MM.1S (cell line): ENCODE results near the gene NUP188.

Source experiments
- DNase-seq: peaks from one replicate; pipeline ENCODE4 v3.0.0-alpha.2; 2015
- H2AFZ ChIP-seq: fragments of 300-600 bp; sonication (generic); 2 replicates; pipeline ENCODE4 v1.6.0; 2016; ENCODE audit warnings: antibody characterized with exemption, low read length
- H3F3A ChIP-seq: fragments of 300-600 bp; sonication (generic); 2 replicates; pipeline ENCODE4 v1.6.1; 2016; ENCODE audit warnings: mild to moderate bottlenecking, antibody characterized with exemption, low read length, moderate library complexity, mixed read lengths; ENCODE audit not compliant: insufficient read depth
- H3K27ac ChIP-seq: fragments of 300-600 bp; sonication (generic); 2 replicates; pipeline ENCODE4 v1.5.1; 2016; ENCODE audit warnings: mild to moderate bottlenecking, low read length
- H3K27me3 ChIP-seq: fragments of 300-600 bp; sonication (generic); replicated peaks from 2 replicates; pipeline ENCODE4 v1.6.0; 2016; ENCODE audit warnings: low read length; ENCODE audit not compliant: insufficient read depth
- H3K36me3 ChIP-seq: fragments of 300-600 bp; sonication (generic); replicated peaks from 2 replicates; pipeline ENCODE4 v1.6.1; 2016; ENCODE audit warnings: mild to moderate bottlenecking, low read length, mixed read lengths; ENCODE audit not compliant: insufficient read depth
- H3K4me1 ChIP-seq: fragments of 300-600 bp; sonication (generic); 2 replicates; pipeline ENCODE4 v1.6.1; 2016; ENCODE audit warnings: low read length, mixed read lengths
- H3K4me2 ChIP-seq: fragments of 300-600 bp; sonication (generic); 2 replicates; pipeline ENCODE4 v1.6.0; 2016; ENCODE audit warnings: low read depth, low read length
- H3K4me3 ChIP-seq: fragments of 300-600 bp; sonication (generic); 2 replicates; pipeline ENCODE4 v1.5.1; 2016; ENCODE audit warnings: low read length, mixed read lengths
- H3K79me2 ChIP-seq: fragments of 300-600 bp; sonication (generic); 2 replicates; pipeline ENCODE4 v1.6.1; 2016; ENCODE audit warnings: mixed run types, low read length, mixed read lengths
- H3K9ac ChIP-seq: fragments of 300-600 bp; sonication (generic); 2 replicates; pipeline ENCODE4 v1.6.1; 2016; ENCODE audit warnings: low read length, mixed read lengths
- H3K9me2 ChIP-seq: fragments of 300-600 bp; sonication (generic); replicated peaks from 2 replicates; pipeline ENCODE4 v1.6.1; 2016; ENCODE audit warnings: mild to moderate bottlenecking, low read length, mixed read lengths; ENCODE audit not compliant: insufficient read depth
- H3K9me3 ChIP-seq: fragments of 300-600 bp; sonication (generic); replicated peaks from 2 replicates; pipeline ENCODE4 v1.6.1; 2016; ENCODE audit warnings: mild to moderate bottlenecking, low read length, mixed read lengths; ENCODE audit not compliant: insufficient read depth
- H4K20me1 ChIP-seq: fragments of 300-600 bp; sonication (generic); 2 replicates; pipeline ENCODE4 v1.6.1; 2016; ENCODE audit warnings: mild to moderate bottlenecking, low read length, moderate library complexity, mixed read lengths; ENCODE audit not compliant: insufficient read depth
- CTCF ChIP-seq: fragments of 300-600 bp; sonication (generic); IDR thresholded peaks from 2 replicates; pipeline ENCODE4 v1.5.1; 2016; ENCODE audit warnings: antibody characterized with exemption, low read length, mixed read lengths
- EZH2 ChIP-seq: fragments of 300-600 bp; sonication (generic); optimal IDR thresholded peaks from 2 replicates; pipeline ENCODE3; 2017; ENCODE audit warnings: low read depth, mild to moderate bottlenecking, antibody characterized with exemption, low read length, mixed read lengths
- EZH2phosphoT487 ChIP-seq: fragments of 300-600 bp; sonication (generic); IDR thresholded peaks from 2 replicates; pipeline ENCODE4 v1.6.1; 2018; ENCODE audit warnings: antibody characterized with exemption, low read length

Gene NUP188

GRCh38 chr9:129026442-129027223, 79.1 kb downstream of the NUP188 start:
- H2AFZ ChIP-seq, result no peak overlapping the region
- H3K9me3 ChIP-seq, result no peaks in the 10 kb centered on the region
- H3K27me3 ChIP-seq, result no peaks in the 10 kb centered on the region
- H3F3A ChIP-seq, result peaks cover 19% of the 10 kb centered on the region
- H3K4me3 ChIP-seq, result peak overlapping the region; percentile 100
- peak; percentile 80 for DNase-seq
- H4K20me1 ChIP-seq, result no peaks in the 10 kb centered on the region
- H3K79me2 ChIP-seq, result peaks cover 61% of the 10 kb centered on the region
- peaks cover 20% of the 10 kb centered on the region for H3K4me1 ChIP-seq
- peak overlapping the region; percentile 68; the same call in 1 of the 2 replicates for H3K27ac ChIP-seq
- TF ChIP-seq EZH2phosphoT487, result no peak
- TF ChIP-seq CTCF, result no peak
- TF ChIP-seq EZH2, result no peak
- H3K9ac ChIP-seq, result peak overlapping the region; percentile 95
- peak overlapping the region; percentile 100 for H3K4me2 ChIP-seq
- H3K9me2 ChIP-seq, result no peaks in the 10 kb centered on the region
- no peaks in the 10 kb centered on the region for H3K36me3 ChIP-seq

GRCh38 chr9:129027224-129027684, 79.8 kb downstream of the NUP188 start:
- no peak for TF ChIP-seq EZH2phosphoT487
- no peak for TF ChIP-seq CTCF
- Histone ChIP-seq H3K9ac (peak overlapping the region; percentile 95), H3F3A (peaks cover 13% of the 10 kb centered on the region), H3K36me3 (no peaks in the 10 kb centered on the region), H3K4me2 (peak overlapping the region; percentile 100), H3K9me3 (no peaks in the 10 kb centered on the region), H4K20me1 (no peaks in the 10 kb centered on the region), H2AFZ (peak overlapping the region; percentile 31), H3K9me2 (no peaks in the 10 kb centered on the region), H3K4me1 (peaks cover 15% of the 10 kb centered on the region), H3K4me3 (peak overlapping the region; percentile 100), H3K27ac (peak overlapping the region; percentile 68; the same call in 1 of the 2 replicates), H3K79me2 (peaks cover 57% of the 10 kb centered on the region), H3K27me3 (no peaks in the 10 kb centered on the region)
- DNase-seq, result no peak

- no peaks in the 10 kb centered on the region for H4K20me1 ChIP-seq
- peak; percentile 70 for DNase-seq
- peak overlapping the region; percentile 31 for H2AFZ ChIP-seq
- H3K9ac ChIP-seq, result peak overlapping the region; percentile 95
- H3K4me2 ChIP-seq, result peak overlapping the region; percentile 100
- H3K9me3 ChIP-seq, result no peaks in the 10 kb centered on the region
- H3K36me3 ChIP-seq, result no peaks in the 10 kb centered on the region
- H3K79me2 ChIP-seq, result peaks cover 52% of the 10 kb centered on the region
- peak overlapping the region; percentile 100 for H3K4me3 ChIP-seq
- no peaks in the 10 kb centered on the region for H3K27me3 ChIP-seq
- H3F3A ChIP-seq, result peaks cover 8% of the 10 kb centered on the region; the same call in 1 of the 2 replicates
- TF ChIP-seq CTCF, result no peak
- TF ChIP-seq EZH2phosphoT487, result no peak
- no peak for TF ChIP-seq EZH2
- peaks cover 10% of the 10 kb centered on the region for H3K4me1 ChIP-seq
- no peaks in the 10 kb centered on the region for H3K9me2 ChIP-seq
- peak overlapping the region; percentile 68 for H3K27ac ChIP-seq
These were observed 80.2 kb downstream of the NUP188 start for GRCh38 chr9:129027685-129028191.
